ENCODE results near the gene GNB3. TPM values are rescaled to one million over a fixed set of nuclear protein-coding genes. Genes with fewer than 3 reads are reported as not detected.
"Not testable (repeated sequence)": the region's sequence is repeated elsewhere in the genome, so short reads cannot be mapped to it uniquely, and the experiment has no call there.

Gene GNB3
- polyA plus RNA-seq, 1 donor, result 5.9 TPM

DNA sequence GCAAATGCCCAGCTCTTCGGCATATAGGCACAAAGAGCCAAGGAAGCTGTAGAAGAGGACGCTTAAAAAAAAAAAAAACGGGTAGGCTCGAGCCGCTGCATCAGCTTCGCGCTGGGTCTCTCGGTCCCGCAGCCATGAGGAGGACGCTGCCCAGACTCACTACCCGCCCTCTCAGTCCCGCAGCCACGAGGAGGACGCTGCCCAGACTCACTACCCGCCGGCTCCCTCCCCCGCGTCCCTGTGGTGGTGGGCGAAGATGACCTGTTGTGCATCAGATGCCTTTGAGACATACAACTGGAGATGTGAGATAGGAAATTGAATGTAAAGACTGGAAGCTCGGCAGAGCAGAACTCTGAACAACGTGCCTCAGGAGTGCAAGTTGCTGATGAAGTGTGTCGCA lies 43.8 kb downstream of the GNB3 start:
- Histone ChIP-seq H3K9me3 (ENCODE audit: control insufficient read depth, low read depth, low read length) (no peaks in the 10 kb centered on the region), H3K27me3 (ENCODE audit: control insufficient read depth, insufficient read depth, low read length) (no peaks in the 10 kb centered on the region), H3K4me3 (ENCODE audit: low read length) (no peak overlapping the region), H3K4me1 (ENCODE audit: control insufficient read depth, insufficient read depth, low read length) (peaks cover 22% of the 10 kb centered on the region), H3K27ac (ENCODE audit: low read length) (no peak overlapping the region), H3K36me3 (ENCODE audit: control insufficient read depth, insufficient read depth, low read length) (peaks cover 12% of the 10 kb centered on the region)
- DNase-seq, result no peak
- 100% methylated on average over 1 of the region's 22 CpGs for WGBS (ENCODE audit: insufficient coverage, low lambda C conversion rate)

DNA sequence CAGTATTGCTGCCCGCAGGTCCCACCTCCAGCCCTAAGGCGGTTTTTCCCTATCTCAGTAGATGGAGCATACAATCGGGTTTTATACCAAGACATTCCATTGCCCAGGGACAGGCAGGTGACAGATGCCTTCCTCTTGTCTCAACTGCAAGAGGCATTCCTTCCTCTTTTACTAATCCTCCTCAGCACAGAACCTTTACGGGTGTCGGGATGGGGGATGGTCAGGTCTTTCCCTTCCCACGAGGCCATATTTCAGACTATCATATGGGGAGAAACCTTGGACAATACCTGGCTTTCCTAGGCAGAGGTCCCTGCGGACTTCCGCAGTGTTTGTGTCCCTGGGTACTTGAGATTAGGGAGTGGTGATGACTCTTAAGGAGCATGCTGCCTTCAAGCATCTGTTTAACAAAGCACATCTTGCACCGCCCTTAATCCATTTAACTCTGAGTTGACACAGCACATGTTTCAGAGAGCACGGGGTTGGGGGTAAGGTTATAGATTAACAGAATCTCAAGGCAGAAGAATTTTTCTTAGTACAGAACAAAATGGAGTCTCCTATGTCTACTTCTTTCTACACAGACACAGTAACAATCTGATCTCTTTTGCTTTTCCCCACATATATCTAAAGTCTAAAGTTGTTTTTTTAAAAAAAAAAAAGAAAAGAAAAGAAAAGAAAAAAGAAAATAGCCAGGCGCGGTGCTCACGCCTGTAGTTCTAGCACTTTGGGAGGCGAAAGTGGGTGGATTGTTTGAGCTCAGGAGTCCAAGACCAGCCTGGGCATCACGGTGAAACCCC lies 45.7 kb downstream of the GNB3 start:
- Histone ChIP-seq H3K27ac (ENCODE audit: low read length) (peak overlapping the region; percentile 88), H3K36me3 (ENCODE audit: control insufficient read depth, insufficient read depth, low read length) (peaks cover 12% of the 10 kb centered on the region), H3K4me1 (ENCODE audit: control insufficient read depth, insufficient read depth, low read length) (peaks cover 21% of the 10 kb centered on the region)
- no CpG with 5 or more reads among the region's 15 CpGs for WGBS (ENCODE audit: insufficient coverage, low lambda C conversion rate)
- not testable (repeated sequence) for DNase-seq; H3K27me3 ChIP-seq (ENCODE audit: control insufficient read depth, insufficient read depth, low read length); H3K9me3 ChIP-seq (ENCODE audit: control insufficient read depth, low read depth, low read length); H3K4me3 ChIP-seq (ENCODE audit: low read length)

DNA sequence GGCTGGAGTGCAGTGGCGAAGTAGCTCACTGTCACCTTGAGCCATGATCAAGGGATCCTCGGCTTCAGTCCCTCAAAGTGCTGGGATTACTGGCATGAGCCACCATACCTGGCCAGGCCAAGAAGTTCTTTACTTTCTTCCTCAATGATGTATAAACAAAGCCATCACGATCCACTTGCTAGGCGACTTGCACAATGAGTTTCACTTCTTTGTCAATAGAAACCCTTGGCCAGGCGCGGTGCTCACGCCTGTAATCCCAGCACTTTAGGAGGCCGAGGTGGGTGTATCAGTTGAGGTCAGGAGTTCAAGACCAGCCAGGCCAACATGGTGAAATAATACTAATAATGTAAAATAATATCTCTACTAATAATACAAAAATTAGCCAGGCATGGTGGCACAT lies 46.7 kb downstream of the GNB3 start:
- no CpG with 5 or more reads among the region's 8 CpGs for WGBS (ENCODE audit: insufficient coverage, low lambda C conversion rate)
- peak overlapping the region; percentile 88 for H3K27ac ChIP-seq (ENCODE audit: low read length)
- DNase-seq, result peak; percentile 49 to 79

DNA sequence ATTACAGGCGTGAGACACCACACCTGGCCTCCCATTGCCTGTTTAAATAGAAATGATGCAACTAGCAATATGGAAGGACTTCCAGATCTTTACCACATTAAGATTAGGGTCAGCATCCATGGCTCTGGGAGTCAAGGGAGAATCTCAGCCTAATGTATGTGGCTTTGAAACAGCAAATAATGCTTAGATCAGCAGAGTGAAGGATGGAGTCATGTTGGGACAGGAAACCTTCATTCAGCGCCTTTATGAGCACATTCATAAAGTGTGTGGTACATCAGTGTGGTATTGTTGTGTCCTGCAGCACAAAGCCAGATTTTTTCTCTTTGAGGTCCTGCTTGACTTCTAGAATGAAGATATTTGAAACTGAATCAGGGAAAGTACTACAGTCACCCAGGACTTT lies 47.6 kb downstream of the GNB3 start:
- no peak for DNase-seq
- Histone ChIP-seq H3K27me3 (ENCODE audit: control insufficient read depth, insufficient read depth, low read length) (no peaks in the 10 kb centered on the region), H3K4me3 (ENCODE audit: low read length) (no peak overlapping the region), H3K9me3 (ENCODE audit: control insufficient read depth, low read depth, low read length) (no peaks in the 10 kb centered on the region), H3K27ac (ENCODE audit: low read length) (no peak overlapping the region), H3K36me3 (ENCODE audit: control insufficient read depth, insufficient read depth, low read length) (peaks cover 12% of the 10 kb centered on the region), H3K4me1 (ENCODE audit: control insufficient read depth, insufficient read depth, low read length) (peaks cover 25% of the 10 kb centered on the region)
- WGBS (ENCODE audit: insufficient coverage, low lambda C conversion rate), result no CpG with 5 or more reads among the region's 2 CpGs

More for the DNA sequence above, 46.7 kb downstream of the GNB3 start:
- H3K4me3 ChIP-seq (ENCODE audit: low read length), result no peak overlapping the region
- H3K9me3 ChIP-seq (ENCODE audit: control insufficient read depth, low read depth, low read length), result no peaks in the 10 kb centered on the region
- no peaks in the 10 kb centered on the region for H3K27me3 ChIP-seq (ENCODE audit: control insufficient read depth, insufficient read depth, low read length)
- peaks cover 25% of the 10 kb centered on the region for H3K4me1 ChIP-seq (ENCODE audit: control insufficient read depth, insufficient read depth, low read length)
- H3K36me3 ChIP-seq (ENCODE audit: control insufficient read depth, insufficient read depth, low read length), result peaks cover 12% of the 10 kb centered on the region

DNA sequence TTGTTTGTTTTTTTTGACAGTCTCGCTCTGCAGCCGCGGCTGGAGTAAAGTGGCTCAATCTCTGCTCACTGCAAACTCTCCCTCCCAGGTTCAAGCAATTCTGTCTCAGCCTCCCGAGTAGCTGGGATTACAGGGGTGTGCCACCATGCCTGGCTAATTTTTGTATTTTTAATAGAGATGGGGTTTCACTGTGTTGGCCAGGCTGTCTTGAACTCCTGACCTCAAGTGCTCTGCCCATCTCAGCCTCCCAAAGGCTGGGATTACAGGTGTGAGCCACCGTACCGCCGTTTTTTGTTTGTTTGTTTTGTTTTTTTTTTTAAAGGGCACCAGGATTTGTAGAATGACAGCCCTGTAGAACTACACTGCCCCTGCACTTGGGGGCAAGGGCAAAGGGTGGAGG lies 48.1 kb downstream of the GNB3 start:
- not testable (repeated sequence) for H3K9me3 ChIP-seq (ENCODE audit: control insufficient read depth, low read depth, low read length); H3K4me3 ChIP-seq (ENCODE audit: low read length); H3K27me3 ChIP-seq (ENCODE audit: control insufficient read depth, insufficient read depth, low read length); DNase-seq; H3K27ac ChIP-seq (ENCODE audit: low read length)
- WGBS (ENCODE audit: insufficient coverage, low lambda C conversion rate), result 86% methylated on average over 3 of the region's 7 CpGs
- Histone ChIP-seq H3K36me3 (ENCODE audit: control insufficient read depth, insufficient read depth, low read length) (peaks cover 11% of the 10 kb centered on the region), H3K4me1 (ENCODE audit: control insufficient read depth, insufficient read depth, low read length) (peaks cover 25% of the 10 kb centered on the region)

DNA sequence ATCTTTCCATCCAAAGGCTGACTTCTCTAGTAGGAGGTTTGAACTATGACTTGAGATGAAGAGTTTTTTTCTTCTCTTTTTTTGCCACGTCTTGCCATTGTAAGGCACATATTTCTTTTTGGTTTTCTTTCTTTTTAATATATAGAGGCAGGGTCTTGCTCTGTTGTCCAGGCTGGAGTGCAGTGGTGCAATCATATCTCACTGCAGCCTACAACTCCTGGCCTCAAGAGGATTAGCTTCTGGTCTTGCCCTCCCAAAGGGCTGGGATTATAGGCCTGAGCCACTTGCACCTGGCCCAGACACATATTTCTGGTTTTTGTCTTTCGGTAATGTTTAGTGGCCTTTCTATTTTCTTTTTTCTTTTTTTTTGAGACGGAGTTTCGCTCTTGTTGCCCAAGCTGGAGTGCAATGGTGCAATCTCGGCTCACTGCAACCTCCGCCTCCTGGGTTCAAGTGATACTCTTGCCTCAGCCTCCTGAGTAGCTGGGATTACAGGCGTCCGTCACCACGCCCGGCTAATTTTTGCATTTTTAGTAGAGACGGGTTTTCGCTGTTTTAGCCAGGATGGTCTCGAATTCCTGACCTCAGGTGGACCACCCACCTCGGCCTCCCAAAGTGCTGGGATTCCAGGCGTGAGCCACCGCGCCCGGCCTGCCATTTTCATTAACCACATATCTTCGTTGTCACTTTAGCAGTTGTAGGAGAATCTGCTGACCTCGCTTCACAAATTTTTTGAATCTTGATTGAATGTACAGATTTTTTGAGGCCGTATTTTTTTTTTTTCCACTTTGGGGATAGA lies 49.2 kb downstream of the GNB3 start:
- Histone ChIP-seq H3K4me1 (ENCODE audit: control insufficient read depth, insufficient read depth, low read length) (peaks cover 25% of the 10 kb centered on the region), H3K27ac (ENCODE audit: low read length) (peak overlapping the region; percentile 78)
- 87% methylated on average over 3 of the region's 21 CpGs for WGBS (ENCODE audit: insufficient coverage, low lambda C conversion rate)
- not testable (repeated sequence) for H3K9me3 ChIP-seq (ENCODE audit: control insufficient read depth, low read depth, low read length); H3K27me3 ChIP-seq (ENCODE audit: control insufficient read depth, insufficient read depth, low read length); H3K36me3 ChIP-seq (ENCODE audit: control insufficient read depth, insufficient read depth, low read length); DNase-seq; H3K4me3 ChIP-seq (ENCODE audit: low read length)

DNA sequence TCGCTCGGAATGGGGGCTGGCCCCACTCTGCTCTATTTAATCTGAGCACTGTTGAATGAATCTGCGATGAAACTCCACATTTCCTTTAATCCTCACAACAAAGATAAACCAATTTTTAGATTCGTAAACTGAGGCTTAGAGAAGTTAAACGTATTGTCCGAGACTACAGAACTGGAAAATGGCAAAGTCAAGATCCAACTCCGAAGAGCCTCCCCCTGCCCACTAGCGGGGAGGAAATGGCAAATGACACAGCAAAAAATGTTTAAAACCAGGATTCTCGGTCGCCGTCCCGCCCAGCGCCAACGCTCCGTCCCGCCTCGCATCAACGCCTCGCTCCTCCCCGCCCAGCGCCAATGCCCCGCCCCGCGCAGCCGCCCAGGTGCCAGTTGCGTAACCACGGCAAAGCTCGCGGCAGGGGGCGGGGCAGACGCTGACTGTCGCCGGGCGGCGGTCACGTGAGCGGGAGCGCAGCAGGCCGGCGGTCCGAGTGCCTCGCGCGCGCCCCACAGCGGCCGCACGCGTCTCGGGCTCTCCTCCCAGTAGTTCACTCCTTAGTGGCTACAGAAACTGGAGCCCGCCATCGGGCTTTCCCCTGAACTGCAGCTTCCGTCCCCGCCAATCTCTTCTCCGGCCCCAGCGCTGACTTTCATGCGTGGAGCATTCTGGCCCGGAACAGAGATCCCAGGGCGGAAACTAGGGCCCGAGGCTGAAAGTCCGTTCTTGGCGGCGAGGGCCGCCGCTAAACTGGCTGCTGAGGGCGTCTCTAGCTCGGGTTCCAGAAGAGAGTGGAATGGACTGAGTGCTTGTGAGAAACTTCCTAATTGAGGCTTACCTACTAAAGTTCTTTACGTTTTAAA lies 50.3 kb downstream of the GNB3 start:
- H3K27ac ChIP-seq (ENCODE audit: low read length), result peak overlapping the region; percentile 88
- no peaks in the 10 kb centered on the region for H3K36me3 ChIP-seq (ENCODE audit: control insufficient read depth, insufficient read depth, low read length)
- 0% methylated on average over 1 of the region's 68 CpGs for WGBS (ENCODE audit: insufficient coverage, low lambda C conversion rate)

DNA sequence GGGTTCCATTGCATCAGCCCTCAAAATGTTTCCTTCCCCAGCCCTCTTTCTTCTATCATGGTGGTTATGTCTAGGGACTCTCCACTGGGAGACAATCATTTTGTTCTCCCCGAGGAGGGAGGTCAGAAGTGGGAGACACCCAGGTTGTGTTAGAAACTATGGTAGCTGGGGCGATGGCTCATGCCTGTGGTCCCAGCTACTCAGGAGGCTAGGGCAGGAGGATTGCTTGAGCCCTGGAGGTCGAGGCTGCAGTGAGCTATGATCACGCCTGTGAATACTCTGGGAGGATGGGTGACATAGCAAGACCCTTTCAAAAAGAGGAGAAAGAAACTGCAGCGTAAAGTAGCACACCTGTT lies 50.9 kb downstream of the GNB3 start:
- Histone ChIP-seq H3K27ac (ENCODE audit: low read length) (peak overlapping the region; percentile 88), H3K4me1 (ENCODE audit: control insufficient read depth, insufficient read depth, low read length) (peaks cover 20% of the 10 kb centered on the region), H3K9me3 (ENCODE audit: control insufficient read depth, low read depth, low read length) (no peaks in the 10 kb centered on the region), H3K36me3 (ENCODE audit: control insufficient read depth, insufficient read depth, low read length) (no peaks in the 10 kb centered on the region), H3K27me3 (ENCODE audit: control insufficient read depth, insufficient read depth, low read length) (no peaks in the 10 kb centered on the region), H3K4me3 (ENCODE audit: low read length) (peak overlapping the region; percentile 57)
- no peak for DNase-seq
- 100% methylated on average over 1 of the region's 5 CpGs for WGBS (ENCODE audit: insufficient coverage, low lambda C conversion rate)

More for the DNA sequence above, 50.3 kb downstream of the GNB3 start:
- Histone ChIP-seq H3K4me3 (ENCODE audit: low read length) (peak overlapping the region; percentile 57), H3K9me3 (ENCODE audit: control insufficient read depth, low read depth, low read length) (no peaks in the 10 kb centered on the region), H3K27me3 (ENCODE audit: control insufficient read depth, insufficient read depth, low read length) (no peaks in the 10 kb centered on the region), H3K4me1 (ENCODE audit: control insufficient read depth, insufficient read depth, low read length) (peaks cover 20% of the 10 kb centered on the region)
- DNase-seq, result peak; percentile 97 to 98

DNA sequence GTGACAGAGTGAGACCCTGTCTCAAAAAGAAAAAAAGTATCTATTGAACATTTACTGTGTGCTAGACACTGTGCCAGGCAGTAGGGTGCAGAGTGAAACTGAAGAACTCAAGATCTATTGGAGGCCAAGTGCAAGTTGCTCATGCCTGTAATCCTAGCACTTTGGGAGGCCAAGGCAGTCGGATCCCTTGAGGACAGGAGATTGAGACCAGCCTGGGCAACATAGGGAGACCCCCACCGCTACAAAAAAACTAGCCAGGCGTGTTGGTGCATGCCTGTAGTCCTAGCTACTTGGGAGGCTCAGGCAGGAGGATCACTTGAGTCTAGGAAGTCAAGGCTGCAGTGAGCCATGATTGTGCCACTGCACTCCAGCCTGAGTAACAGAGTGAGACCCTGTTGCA lies 52.0 kb downstream of the GNB3 start:
- H3K4me1 ChIP-seq (ENCODE audit: control insufficient read depth, insufficient read depth, low read length); H3K27ac ChIP-seq (ENCODE audit: low read length); H3K36me3 ChIP-seq (ENCODE audit: control insufficient read depth, insufficient read depth, low read length); DNase-seq; H3K9me3 ChIP-seq (ENCODE audit: control insufficient read depth, low read depth, low read length); H3K4me3 ChIP-seq (ENCODE audit: low read length); H3K27me3 ChIP-seq (ENCODE audit: control insufficient read depth, insufficient read depth, low read length): not testable (repeated sequence)
- no CpG with 5 or more reads among the region's 3 CpGs for WGBS (ENCODE audit: insufficient coverage, low lambda C conversion rate)

DNA sequence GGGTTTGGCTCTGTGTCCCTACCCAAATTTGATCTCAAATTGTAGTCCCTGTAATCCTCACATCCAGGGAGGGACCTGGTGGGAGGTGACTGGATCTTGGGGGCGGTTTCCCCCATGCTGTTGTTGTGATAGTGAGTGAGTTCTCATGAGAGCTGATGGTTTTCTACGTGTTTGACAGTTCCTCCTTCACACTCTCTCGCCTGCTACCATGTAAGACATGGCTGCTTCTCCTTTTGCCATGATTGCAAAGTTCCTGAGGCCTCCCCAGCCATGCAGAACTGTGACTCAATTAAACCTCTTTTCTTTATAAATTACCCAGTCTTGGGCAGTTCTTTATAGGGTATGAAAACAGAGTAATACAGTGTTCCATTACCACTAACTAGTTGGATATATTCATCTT lies 53.6 kb downstream of the GNB3 start:
- DNase-seq, result no peak
- H3K27ac ChIP-seq (ENCODE audit: low read length), result no peak overlapping the region
- no peaks in the 10 kb centered on the region for H3K36me3 ChIP-seq (ENCODE audit: control insufficient read depth, insufficient read depth, low read length)
- H3K27me3 ChIP-seq (ENCODE audit: control insufficient read depth, insufficient read depth, low read length), result no peaks in the 10 kb centered on the region
- H3K4me1 ChIP-seq (ENCODE audit: control insufficient read depth, insufficient read depth, low read length), result peaks cover 7% of the 10 kb centered on the region
- H3K9me3 ChIP-seq (ENCODE audit: control insufficient read depth, low read depth, low read length), result no peaks in the 10 kb centered on the region
- no peak overlapping the region for H3K4me3 ChIP-seq (ENCODE audit: low read length)
- no CpG with 5 or more reads among the region's 3 CpGs for WGBS (ENCODE audit: insufficient coverage, low lambda C conversion rate)
